HG03025 (cell line): ENCODE measurements around the gene ATP13A1.
"Not testable (repeated sequence)": the region's sequence is repeated elsewhere in the genome, so short reads cannot be mapped to it uniquely, and the experiment has no call there.

Experiments used
- ATAC-seq: cut with Tn5 transposase; IDR thresholded peaks from one replicate; pipeline ENCODE4 v1.9.1; 2021; ENCODE audit warnings: mild to moderate bottlenecking, moderate library complexity; ENCODE audit not compliant: unreplicated experiment, low FRiP score

ATP13A1 gene

GRCh38 chr19:19626516-19627472 lies 36.7 kb downstream of the ATP13A1 start:
- no peak for ATAC-seq

GRCh38 chr19:19624032-19624570 lies 39.4 kb downstream of the ATP13A1 start:
- ATAC-seq, result no peak

DNA sequence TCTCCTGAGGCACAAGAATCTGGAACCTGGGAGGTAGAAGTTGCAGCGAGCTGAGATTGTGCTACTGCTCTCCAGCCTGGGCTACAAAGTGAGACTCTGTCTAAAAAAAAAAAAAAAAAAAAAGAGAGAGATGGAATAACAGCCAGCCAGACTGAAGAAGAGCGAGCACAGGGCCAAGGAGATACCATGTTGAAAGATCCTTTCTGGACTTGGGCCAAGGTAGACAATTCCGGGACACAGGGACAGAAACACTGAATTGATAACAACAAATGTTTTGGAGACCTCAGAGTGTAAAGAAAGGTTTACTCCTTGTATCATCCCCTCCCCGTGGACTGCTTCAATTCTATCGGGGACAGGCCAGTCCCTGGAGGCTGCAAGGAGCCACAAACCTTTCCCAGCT lies 40.1 kb downstream of the ATP13A1 start:
- ATAC-seq, result no peak

DNA sequence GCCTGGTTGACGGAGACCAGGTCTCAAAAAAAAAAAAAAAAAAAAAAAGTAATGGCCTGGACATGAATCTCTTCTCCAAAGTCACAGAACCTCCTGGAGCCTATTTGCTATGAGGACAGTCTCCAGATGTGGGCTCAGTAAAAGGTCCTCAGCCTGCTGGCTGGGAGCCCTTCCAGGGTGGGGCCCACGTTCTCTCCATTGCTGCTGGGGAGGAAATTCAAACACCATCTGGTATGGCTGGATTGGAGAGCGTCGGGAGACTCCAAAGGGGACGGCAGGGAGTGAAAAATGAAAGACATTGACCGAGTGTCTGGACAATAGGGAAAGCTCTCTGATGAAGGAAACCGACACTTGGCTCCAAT lies 43.6 kb downstream of the ATP13A1 start:
- ATAC-seq, result no peak

GRCh38 chr19:19619181-19619848 lies 44.2 kb downstream of the ATP13A1 start:
- ATAC-seq, result no peak

DNA sequence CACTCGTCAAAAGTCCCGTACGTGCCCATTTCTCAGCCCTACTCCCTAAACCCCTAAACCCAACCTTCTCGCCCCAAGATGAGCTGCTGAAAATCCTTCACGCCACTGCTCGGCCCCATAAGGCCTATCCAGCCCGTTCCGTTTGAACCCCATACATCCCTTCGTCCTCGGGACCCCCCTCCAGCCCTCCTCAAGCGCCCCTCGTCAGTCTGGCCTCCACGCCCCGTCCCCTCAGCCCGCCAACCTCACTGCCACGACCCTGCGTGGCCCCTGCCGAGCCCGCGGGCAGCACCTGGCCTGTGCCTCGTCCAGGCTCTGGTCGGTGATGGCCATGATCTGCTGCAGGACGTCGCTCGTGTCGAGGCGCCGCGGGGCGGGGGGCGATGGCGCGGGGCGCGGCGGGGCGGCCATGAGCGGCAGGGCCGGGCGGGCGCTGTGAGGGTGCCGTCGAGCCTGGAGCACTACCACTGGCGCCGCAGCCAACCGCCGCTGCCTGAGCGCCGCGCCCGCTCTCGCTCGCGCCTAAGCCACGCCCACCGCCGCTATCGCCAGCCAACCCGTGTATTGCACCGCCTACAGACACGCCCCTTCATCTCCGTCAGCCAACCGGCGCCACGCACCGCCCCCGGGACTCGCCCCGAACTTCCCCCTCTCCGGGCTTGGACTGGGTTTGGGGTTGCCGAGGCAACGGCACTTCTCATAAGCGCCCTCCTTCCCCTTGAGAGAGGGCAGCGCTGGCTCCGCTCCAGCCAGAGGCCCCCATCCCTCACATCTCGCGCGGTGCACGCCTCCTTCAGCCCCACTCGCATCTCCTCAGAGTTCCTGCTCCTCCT lies 45.0 kb downstream of the ATP13A1 start, which contains the start of gene PBX4:
Gene PBX4, minus strand, starts transcription at position 469 of the 833 bp plus-strand sequence. Its CDS starts 58 bp downstream, at position 411.
- ATAC-seq, result peak; percentile 92

DNA sequence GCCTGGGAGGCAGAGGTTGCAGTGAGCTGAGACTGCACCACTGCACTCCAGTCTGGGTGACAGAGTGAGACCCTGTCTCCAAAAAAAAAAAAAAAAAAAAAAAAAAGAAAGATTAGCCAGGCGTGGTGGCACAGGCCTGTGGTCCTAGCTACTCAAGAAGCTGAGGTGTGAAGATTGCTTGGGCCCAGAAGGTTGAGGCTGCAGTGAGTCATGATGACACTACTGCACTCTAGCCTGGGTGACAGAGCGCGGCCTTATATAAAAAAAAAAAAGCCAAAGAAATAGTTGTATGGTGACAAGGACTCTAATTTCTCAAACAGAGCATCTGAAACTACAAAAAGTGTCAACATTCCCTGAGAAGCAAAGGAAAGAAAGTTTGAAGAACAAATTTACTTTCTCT lies 48.4 kb downstream of the ATP13A1 start:
- no peak for ATAC-seq

- ATAC-seq, result no peak
These were observed 50.0 kb downstream of the ATP13A1 start for GRCh38 chr19:19613506-19613905.

GRCh38 chr19:19610376-19611202 lies 52.9 kb downstream of the ATP13A1 start:
- no peak for ATAC-seq

- not testable (repeated sequence) for ATAC-seq
These were observed 56.8 kb downstream of the ATP13A1 start for GRCh38 chr19:19606686-19607085.

DNA sequence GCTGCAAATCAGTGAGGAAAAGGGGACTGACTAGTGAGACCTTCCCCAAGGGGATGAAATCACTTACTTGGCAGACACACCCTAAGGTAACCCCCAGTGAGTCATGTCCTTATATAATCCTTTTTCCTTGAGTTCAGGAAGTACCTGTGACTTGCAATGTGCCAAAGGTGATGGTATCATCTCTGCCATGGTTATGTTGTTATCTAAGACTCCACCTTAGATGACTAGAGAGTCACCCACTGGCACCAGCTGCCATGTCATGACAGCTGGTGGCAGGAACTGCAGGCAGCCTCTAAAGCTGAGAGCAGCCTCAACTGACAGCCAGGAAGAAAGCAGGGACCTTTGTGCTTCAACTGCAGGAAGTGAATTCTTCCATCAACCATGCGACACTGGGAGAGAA lies 57.5 kb downstream of the ATP13A1 start:
- no peak for ATAC-seq

- ATAC-seq, result no peak
These were observed 60.7 kb downstream of the ATP13A1 start for GRCh38 chr19:19602713-19603324.

- ATAC-seq, result no peak
These were observed 61.3 kb downstream of the ATP13A1 start for GRCh38 chr19:19602136-19602712.

DNA sequence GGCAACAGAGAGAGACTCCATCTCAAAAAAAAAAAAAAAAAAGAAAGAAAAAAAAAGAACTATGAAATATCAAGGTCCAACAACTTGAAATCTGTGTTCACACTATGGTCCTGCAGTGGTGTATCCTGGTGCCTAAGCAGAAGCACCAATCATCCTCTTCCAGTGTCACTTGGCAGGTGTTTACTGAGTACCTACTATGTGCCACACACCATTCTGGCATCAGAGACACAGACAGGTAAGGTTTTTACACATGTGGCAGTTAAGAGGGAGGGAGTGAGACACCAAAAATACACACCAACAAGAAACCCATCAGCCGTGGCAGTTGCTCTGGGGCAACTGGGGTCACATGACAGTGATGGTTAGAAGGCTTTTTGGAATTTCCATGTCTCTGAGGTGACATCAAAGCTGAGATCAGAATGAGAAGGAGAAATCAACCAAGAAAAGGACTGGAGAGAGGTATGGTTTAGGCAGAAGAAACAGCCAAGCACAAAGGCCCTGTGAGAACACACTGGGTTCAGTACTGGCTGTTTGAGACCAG lies 62.6 kb downstream of the ATP13A1 start:
- ATAC-seq, result no peak

DNA sequence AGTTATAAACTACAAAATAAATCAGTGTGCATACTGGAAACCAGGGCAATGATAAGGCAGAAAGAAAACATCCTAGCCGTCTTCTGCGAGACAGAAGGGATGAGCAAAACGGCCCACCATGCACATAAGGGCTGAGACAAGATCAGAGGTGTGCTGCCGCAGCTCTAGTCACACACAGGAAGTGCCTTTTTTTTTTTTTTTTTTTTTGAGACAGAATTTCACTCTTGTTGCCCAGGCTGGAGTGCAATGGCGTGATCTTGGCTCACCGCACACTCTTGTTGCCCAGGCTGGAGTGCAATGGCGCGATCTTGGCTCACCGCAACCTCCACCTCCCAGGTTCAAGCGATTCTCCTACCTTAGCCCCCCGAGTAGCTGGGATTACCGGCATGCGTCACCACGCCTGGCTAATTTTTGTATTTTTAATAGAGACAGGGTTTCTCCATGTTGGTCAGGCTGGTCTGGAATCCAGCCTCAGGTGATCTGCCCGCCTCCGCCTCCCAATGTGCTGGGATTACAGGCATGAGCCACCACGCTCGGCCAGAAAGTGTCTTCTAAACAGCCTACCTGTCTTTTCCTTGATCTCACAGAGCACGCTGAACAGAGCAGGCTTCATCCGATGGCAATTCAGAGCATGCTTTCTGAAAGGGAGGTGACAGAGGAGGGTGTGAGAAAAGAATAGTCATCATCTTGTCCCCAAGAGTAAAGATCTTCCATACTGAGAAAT lies 64.6 kb downstream of the ATP13A1 start:
- ATAC-seq, result peak; percentile 40

- no peak for ATAC-seq
These were observed 65.6 kb downstream of the ATP13A1 start for GRCh38 chr19:19597809-19598306.
